OCI-M1 (cell line): Measurements from ENCODE around the gene IQGAP2.

Experiments used
- DNase-seq: peaks from one replicate; lab custom pipeline; 2025; lab: John Stamatoyannopoulos, UW

The IQGAP2 gene

GRCh38 chr5:76476474-76477038, 73.5 kb downstream of the IQGAP2 start:
- DNase-seq: no peak

DNA sequence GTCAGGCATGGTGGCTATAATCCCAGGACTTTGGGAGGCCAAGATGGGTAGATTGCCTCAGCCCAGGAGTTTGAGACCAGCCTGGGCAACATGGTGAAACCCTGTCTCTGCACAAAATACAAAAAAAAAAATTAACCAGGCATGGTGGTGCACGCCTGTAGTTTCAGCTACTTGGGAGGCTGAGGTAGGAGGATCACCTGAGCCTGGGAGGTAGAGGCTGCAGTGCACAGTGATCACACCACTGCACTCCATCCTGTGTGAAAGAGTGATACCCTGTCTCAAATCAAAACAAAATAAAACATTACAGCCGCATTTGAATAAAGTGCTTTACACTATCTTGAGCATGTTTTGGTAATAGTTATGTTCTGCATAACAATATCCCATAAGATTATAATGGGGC, 74.0 kb downstream of the IQGAP2 start:
- no peak for DNase-seq

DNA sequence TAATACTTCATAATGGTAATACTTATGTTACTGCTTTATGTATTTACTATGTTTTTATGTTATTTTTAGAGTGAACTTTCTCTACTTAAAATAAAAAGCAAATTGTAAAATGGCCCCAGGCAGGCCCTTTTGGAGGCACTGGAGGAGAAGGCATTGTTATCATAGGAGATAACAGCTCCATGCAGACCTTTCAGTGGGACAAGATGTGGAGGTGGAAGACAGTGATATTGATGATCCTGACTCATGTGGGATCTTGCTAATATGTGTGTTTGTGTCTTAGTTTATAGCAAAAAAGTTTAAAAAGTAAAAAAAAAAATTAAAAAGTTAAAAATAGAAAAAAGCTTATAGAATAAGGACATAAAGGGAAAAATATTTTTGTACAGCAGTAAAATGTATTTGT, 74.5 kb downstream of the IQGAP2 start:
- DNase-seq: no peak

DNA sequence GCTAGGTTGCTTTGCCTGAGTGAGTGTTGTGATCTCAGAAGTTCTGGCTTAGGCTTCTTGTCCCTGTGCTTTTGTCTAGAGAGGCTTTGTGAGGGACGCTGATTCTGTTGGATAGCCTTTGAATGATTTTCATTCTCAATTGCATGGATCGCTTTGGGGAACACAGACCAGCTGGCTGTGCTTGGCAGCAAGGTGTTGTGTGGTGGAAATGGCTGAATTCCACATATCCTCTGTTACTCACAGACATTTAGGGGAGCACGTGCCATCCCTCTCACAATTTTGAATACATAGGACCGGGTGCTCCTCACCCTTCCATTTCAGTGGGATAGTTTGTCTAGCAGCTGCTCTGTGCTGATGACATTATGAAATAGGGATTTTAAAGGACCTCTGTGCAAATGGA, 76.2 kb downstream of the IQGAP2 start:
- no peak for DNase-seq

GRCh38 chr5:76479973-76480667, 77.0 kb downstream of the IQGAP2 start:
- peak; percentile 63 for DNase-seq

DNA sequence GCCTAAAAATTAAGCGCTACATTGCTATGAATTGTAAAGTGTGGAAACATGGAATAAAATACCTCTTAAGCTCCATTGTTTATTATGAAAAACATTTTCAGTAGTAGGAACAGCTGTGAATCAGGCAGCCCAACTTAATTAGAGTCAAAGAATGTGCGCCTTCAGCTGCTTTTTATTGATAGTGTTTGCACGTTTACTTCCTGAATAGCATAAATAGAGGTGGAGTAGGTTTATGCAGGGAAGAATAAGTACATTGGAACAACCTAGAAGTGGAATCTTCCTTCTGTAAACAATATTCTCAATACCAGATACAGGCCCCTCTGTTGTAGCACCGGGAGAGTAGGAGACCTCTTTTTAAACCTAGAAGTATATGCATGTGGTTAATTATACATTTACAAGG, 79.9 kb downstream of the IQGAP2 start:
- no peak for DNase-seq

- no peak for DNase-seq
Measured at GRCh38 chr5:76483433-76483832, 80.3 kb downstream of the IQGAP2 start.

- DNase-seq: no peak
Measured at GRCh38 chr5:76483881-76484280, 80.8 kb downstream of the IQGAP2 start.

DNA sequence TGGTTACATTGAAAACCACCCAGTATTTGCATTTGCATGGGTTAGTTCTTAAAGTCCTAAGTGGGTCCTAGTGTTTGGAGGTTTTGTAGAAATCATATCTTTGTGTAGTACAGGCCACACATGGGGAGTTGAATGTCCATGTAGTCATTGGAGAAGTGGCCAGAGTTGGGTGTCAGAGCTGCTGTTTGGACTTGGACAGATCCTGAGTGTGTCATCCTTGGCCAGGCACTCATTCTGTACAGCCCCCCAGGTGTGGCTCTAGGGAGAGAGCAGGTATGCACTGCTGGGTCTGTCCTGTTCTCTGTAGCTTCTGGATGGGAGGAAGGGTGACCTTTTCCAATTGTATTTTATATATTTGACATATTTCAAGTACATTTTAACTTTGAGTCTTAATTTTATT, 82.4 kb downstream of the IQGAP2 start:
- DNase-seq: no peak

- no peak for DNase-seq
Measured at GRCh38 chr5:76487386-76487785, 84.3 kb downstream of the IQGAP2 start.

DNA sequence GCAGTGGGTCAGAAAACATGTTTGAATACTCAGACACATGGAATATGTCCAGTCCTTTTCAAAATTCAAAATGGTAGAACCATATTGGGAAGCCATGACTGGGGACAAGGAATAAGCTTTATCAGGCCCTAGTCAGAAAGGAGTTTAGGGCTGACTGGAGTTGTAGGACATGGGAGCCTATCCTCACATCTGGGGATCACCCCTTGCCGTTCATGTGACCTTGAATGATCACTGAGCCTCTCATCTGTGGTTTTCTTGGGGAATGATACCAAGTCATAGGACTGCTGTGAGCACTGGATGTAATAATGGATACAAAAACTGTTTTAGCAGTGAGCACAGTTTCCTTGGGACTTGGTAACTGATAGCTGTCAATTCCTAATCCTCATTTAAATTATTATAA, 84.7 kb downstream of the IQGAP2 start:
- DNase-seq: no peak

DNA sequence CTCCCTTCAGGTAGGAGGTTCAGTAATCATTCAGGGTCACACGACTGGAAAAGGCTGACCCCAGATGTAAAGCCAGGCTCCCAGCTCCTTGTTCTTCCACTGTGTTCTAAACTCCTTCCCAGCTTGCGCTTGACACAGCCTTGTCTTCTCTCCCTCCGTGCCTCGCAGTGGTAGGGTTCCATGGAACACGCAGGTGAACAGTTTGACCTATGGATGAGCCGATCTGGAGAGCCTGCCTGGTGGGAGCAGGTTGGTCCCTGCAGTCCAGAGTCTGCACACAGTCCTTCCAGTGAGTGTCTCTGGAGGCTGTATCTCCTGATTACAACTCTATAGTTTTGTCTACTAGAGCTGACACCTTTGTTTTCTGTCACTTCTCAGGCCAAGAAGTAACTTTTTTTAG, 85.9 kb downstream of the IQGAP2 start:
- DNase-seq: no peak

GRCh38 chr5:76489877-76490688, 87.0 kb downstream of the IQGAP2 start:
- no peak for DNase-seq

DNA sequence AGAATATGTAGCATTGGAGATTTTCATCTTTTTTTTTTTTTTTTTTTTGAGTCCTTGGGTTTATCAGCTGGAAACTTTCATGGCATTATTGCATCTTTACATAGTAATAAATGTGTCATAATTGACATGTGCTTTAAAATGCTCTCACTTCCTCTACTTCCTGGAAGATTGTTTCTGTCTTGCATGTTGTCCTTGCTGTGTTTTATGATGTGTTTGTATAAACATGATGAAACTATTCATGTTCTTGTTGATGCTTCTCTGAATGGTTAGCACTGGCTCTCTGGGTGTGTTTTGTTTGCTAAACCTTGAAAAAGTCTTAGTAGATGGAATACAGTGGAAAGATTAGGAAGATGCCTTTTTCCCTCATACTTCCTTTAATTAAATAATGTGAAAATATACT, 87.9 kb downstream of the IQGAP2 start:
- DNase-seq: no peak

- no peak for DNase-seq
Measured at GRCh38 chr5:76492819-76493189, 89.7 kb downstream of the IQGAP2 start.

DNA sequence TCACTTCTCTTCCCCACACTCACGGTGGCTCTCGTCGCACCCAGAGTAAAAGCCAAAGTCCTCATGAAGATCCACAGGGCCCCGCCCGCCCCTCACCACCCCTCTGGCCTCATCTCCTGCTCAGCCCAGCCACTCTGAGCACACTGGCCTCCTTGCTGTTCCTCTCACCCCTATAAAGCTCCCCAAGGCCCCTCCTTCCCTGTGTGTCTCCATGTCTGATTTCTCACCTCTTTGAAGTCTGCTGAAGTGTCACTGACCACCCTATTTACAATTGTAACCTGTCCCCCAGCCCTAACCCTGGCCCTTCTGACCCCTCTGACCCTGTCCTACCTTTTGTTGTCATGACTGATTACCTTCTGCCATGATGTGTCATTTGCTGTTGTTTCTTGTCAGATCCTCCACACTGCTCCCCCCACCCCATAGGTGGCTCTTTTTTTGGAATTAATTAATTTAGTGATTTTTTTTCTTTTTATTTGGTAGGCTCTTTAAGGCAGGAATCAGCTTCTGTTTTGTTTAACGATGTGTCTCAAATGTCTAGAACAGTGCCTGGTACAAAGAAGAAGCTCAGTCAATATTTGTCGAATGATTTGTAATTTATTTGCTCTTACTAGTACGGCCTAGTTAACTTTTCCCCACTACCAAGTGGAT, 90.2 kb downstream of the IQGAP2 start:
- DNase-seq: no peak

DNA sequence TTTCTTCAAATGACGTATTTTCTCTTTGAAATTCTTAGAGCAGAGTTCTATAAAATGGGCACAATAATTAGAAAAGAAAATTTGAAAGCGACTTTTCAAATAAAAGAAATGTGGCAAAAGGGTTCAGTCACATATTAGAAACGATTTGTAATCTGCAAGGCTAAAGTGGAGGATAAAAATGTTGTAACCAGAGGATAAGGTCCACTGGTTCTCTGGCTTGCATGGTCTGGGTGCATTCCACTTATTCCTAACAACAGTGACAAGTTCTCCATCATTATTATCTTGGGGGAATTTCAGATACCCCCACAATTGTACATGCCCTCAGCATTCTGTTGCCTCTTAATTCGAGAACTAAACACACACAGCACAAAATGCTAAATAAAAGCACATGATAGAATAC, 91.1 kb downstream of the IQGAP2 start:
- DNase-seq: no peak

- DNase-seq: no peak
Measured at GRCh38 chr5:76495870-76496269, 92.8 kb downstream of the IQGAP2 start.

DNA sequence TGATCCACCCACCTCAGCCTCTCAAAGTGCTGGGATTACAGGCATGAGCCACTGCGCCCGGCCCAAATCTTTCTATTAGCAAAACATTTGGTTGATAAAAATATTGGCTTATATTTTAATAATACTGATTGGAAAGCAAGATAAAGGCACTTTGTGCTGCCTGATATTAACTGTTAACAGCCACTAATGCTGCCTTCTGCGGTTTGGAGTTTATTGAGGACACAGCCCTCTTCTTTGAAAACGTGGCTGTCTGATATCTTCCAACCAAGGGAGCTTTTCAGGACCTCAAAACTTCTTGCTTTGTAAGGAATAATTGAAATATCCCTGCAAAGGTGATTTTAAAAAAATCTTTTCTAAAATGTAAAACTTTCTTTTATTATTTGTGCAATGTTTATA, 94.0 kb downstream of the IQGAP2 start:
- DNase-seq: no peak

DNA sequence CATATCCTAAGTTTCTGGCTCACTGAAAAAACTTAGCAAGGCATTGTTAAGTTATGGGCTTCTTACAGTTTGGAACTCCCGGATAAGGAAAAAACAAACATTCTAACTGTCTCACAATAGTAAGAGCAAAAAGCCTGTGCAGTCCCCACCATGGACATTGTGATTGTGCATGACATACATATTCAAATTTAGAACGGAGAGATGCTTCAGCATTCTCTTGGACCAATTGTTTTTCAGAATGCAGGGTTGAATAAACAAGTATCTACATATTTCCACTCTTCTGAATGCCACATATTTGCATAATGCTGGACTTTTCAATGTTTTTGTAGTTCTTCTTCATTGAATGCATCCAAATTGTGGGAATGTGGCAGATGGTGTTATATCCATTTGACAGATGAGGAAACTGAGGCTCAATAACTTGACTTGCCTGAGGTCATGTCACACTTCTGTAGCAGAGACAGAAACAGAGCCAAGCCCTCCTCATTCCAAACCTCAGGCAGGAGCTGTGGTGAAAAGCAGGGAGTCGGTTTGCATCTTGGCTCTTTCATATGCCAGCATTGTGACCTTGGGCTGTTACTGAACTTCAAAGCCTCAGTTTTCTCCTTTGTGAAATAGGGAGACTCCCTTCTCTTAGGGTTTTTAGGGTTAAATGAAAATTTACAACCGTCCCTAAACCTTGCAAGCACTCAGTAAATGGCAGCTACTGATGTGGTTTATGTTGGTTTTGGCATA, 95.1 kb downstream of the IQGAP2 start:
- DNase-seq: no peak

- no peak for DNase-seq
Measured at GRCh38 chr5:76499507-76500161, 96.5 kb downstream of the IQGAP2 start.
